Activated CD4-positive, alpha-beta T cell treated with anti-CD3 and anti-CD28 coated beads for 48 hours (primary cell): ENCODE results near the gene ALOXE3.
"Not testable (repeated sequence)": the region's sequence is repeated elsewhere in the genome, so short reads cannot be mapped to it uniquely, and the experiment has no call there.

ENCODE experiments used
- DNase-seq: peaks from one replicate; pipeline ENCODE4 v3.0.0-alpha.2; 2020

Gene ALOXE3

DNA sequence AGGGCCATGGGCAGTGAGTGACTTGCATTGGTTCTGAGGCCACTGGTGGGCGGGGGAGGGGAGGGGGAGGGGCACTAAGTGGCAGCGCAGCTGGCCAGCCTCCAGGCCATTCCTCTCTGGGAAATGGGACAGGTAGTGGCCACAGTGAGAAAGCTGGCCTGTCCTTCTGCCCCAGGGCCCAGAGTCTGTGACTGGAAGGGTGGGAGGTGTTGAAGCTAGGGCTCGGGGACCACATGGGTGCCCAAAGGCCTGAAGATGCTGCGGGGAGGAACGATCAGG, 30.4 kb downstream of the ALOXE3 start:
- no peak for DNase-seq

DNA sequence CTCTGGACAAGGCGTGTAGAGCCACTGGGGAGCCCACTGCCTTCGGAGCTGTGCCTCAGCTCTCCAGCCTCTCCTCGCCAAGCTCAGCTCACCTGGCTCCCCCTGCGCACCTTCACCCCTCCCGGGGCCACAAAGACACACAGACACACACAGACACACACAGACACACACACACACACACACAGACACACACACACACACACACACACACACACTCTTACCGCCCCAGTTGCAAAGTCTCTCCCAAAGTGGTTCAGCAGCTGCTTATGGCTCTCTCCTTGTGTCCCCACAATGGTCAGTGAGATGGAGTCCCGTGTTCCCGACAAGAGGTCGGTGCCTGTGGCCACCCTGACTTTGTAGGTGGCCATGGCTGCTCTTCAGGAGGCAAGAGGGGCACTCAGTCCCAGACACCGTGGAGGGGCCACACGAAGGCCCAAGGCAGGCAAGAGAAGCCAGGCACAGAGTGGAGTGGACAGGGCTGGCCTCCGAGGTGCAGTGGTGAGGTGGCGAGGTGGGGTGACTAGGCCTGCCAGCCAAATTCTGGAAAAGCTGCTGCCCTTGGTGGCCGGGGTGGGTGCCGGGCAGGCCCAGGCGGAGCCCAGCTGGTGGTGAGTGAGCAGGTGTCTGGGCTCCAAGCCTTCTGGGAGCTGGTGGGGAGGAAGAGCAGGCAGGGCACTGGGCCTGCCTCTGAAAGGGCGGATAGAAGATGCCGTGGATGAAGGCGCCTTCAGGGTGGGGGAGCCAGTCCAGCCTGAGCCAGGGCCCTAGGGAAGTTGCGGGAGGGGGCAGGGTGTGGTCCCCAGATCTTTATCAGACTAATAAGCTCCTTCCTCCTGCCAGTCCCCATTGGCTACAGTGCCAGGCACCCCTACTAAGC, 31.0 kb downstream of the ALOXE3 start, which contains the start of gene ALOX12B:
TSS of gene ALOX12B (minus strand) at position 642 of the 877 bp plus-strand sequence. CDS start at position 368, 274 bp downstream.
- DNase-seq: no peak

DNA sequence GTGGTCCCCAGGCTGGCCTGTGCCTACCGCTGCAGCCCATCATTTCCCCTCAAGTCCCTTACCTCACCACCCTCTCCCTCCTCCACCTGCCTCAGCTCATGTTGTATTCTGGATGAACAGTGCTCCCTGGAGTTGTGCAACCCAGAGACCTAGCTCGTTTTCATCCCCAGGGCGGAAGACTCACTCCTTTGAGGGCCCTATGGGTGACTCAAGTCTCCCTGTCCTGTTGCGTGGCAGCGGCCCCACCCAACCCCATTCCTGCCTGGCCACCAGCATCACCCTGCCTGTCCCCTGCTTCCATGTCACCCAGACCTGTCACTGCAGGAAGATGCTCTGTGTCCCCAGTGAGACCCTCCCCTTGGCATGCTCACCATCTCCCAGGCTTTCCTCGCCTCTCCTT, 34.1 kb downstream of the ALOXE3 start:
- no peak for DNase-seq

DNA sequence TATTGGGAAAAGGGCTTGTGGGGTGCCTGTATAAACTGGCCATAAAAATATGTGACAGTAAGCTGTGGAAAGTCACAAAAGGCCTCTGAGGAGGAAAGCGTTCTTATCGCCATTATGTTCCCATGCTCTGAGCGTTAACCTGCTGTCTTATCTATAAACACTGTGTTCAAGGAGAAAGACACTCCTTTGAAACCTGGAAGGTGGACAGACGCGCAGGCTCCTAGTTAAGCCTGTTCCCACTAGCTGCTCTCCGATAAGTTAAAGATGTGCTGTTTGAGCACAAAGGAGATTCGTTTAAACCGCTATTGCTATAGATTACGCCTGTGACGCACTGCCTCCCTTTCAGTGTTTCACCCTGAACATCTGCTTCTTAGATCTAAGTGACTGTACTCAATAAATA, 36.0 kb downstream of the ALOXE3 start:
- DNase-seq: no peak

DNA sequence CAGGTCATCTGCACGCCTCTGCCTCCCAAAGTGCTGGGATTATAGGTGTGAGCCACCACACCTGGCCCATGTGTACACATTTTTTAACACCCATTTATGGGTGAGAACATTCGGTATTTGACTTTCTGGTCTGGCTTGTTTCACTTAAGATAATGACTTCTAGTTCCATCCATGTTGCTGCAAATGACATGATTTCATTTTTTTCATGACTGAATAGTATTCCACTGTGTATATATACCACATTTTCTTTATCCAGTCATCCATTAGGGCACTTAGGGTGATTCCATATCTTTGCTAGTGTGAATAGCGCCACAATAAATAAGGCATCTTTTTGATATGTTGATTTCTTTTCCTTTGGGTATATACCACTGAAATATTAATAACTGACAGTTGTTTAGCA, 36.4 kb downstream of the ALOXE3 start:
- DNase-seq: no peak

DNA sequence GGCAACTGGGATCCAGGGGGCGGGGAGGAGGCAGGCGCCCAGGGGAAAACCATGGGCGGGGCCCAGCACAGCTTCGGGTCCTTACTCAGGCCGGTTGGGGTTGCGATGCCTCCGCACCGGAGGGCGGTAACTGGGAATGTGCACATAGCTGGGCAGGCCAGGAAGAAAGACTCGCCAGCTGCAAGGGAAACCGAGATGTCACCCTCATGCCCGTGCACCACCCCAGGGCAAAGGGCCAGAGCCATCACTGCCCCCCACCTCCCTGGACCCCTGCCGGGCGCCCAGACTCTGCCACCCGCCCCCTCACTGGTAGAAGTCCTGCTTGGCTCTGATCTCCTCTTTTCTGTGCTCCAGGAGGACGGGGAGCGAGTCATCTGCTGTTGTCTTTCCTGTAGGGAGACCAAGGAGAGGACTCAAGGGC, 37.5 kb downstream of the ALOXE3 start:
- no peak for DNase-seq

DNA sequence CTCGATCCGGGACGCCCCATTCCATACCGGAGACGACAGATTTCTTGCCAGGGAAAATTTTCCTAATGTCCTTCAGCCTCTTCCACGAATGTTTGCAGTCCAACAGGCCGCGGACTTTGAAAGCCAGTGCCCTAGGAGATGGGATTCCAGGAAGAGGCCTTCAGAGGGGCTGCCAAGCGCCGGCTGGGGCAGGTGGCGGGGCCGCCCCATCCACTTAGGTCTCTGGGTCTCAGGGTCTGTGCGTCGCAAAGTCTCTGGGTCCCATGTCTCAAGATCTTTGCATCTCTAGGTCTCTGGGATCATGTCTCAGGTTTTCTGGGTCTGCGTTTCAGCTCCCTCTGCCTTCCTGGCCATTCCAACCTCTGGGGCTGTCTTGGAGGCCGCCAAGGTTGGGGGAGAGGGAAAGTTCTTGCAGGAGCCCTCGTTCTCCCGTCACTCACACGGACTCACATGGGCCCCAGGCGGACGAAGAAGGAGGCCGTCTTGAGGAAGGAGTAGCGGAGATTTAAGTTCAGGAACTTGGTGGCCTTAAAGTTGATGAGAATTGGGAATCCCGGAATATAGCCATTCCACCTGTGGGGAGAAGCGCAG, 38.0 kb downstream of the ALOXE3 start:
- DNase-seq: no peak

DNA sequence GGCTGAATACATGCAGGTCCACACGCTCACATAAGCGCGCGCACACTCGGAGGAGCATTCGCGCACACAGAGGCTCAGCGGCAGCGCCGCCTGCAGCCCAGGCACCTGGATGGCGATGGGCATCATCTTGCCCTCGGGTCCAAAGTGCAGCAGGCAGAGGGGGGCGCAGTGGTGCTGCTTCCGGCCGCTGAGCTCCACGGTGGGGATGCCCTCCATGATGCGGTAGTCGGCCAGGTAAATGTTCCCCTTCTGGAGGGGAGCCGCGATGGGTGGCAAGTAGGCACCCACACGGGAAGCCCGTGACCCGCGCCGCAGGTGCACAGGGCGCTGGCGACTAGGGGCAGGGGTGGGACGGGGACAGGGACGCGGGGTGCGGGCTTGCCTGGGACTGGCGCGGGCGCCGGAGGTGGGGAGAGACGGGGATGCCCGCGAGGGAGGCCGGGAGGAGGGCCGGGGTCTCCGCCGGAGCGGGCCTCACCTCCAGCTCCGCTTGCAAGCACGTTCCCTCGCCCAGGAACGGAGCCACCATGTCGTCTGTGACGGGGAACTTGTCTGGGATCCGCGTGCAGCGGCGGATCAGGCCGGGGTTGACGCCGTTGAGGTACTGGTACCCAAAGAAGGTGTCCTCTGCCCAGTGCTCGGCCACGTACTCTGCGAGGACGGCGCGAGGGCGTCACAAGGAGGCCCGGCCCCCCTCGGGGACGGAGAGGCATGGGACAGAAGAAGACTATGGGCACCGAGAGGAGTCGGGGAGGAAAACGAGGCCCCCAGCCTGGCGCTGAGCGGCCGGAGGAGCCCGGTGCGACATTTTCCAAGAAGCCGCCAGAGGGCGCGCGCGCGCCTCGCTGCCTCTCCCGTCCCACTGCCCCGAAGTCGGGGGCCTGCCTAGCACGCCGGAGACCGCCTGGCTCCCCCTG, 38.8 kb downstream of the ALOXE3 start:
- DNase-seq: peak; percentile 87

DNA sequence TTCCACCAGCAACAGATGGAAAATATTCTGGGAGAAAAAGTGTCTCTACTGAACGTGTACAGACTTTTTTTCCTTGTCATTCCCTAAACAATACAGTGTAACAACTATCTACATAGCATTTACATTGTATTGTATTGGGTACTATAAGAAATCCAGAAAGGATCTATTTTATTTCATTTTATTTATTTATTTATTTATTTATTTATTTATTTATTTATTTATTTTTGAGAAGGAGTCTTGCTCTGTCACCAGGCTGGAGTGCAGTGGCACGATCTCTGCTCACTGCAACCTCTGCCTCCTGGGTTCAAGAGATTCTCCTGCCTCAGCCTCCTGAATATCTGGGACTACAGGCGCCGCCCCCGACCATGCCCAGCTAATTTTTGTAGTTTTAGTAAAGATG, 40.4 kb downstream of the ALOXE3 start:
- DNase-seq: not testable (repeated sequence)

DNA sequence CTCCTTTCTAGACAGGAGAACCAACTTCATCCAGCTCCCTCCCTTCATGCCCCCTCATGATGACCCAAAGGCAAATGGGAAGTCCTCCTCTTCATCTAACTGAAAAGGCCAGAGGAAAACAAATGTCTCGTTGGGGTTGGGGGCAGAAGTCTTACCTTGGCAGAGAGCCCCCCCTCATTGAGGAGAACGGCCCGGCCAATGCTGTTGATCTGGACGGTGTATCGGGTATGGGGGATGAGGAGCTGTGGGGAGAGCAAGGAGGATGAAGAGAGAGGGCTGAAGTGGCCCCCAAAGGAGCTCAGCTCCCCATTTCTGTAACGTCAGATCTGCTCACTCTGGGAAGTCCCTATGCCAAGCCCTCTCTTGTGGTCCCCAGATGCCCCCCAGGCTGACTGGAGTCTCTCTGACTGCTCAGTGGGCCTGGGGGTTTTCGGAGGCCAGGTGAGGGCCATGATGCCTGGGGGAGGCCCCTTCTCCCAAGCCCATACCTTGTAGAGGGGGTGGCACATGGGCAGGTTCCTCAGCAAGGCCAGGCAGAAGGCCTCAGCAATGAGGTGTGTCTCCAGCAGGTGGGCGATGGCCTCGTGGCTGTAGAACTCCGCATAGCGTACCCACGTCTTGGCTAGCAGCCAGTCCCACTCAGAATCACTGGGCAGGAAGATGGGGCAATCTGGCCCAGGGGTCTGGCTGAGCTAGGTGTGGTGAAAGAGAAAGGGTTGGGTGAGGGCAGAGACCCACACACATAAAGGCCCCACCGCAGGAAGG, 41.6 kb downstream of the ALOXE3 start:
- DNase-seq: no peak

DNA sequence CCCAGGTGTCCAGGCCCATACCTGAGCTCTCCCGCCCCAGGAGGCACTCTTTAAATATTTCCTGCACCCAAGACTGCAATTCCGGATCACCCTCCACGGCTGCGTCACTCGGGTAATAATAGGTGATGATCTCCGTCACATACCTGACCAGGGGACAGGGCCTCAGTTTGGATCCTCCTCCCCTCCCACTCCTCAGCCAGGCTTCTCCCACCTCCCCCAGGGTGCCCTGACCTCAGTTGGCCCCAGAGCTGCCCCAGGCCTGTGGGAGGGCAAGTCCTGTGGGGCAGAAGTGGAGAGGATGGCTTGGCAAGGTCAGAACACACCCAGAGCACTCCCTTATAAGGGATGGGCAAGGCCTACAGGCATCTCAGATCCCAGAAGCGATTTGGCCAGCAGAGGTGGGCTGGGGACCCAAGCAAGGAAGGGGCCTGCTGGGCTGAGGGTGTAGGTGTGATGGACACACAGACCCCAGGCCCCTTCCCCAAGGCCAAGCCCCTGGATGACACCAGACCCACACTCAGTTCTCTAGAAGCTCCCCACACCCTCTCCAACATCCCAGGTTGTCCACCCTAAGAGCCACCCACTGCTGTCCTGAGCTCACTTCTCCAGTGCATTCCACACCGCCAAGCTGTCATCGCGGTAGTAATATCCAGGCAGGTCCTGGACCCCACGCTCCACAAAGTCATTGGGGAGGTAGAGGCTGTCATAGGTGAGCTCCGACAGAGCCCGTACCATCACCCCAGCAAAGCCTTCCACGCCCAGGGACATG, 42.6 kb downstream of the ALOXE3 start:
- no peak for DNase-seq

DNA sequence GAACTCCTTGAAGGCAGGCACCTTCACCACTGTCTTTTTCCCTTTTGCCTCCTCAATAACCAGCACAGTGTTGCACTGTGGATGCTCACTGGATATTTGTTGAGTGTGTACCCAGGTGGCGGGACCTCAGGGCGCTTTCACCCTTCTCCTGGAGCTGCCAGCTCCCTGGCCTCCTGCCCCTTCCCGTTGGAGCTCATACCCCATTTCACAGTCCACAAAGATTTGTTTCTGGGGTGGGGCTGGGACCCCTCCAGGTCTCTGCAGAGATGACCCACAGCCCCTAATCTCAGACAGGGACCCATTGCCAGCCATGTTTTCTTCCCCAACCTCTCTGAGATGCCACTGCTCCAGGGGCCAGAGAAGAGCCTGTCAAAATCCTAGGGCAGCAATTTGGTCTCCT, 43.2 kb downstream of the ALOXE3 start:
- DNase-seq: no peak

DNA sequence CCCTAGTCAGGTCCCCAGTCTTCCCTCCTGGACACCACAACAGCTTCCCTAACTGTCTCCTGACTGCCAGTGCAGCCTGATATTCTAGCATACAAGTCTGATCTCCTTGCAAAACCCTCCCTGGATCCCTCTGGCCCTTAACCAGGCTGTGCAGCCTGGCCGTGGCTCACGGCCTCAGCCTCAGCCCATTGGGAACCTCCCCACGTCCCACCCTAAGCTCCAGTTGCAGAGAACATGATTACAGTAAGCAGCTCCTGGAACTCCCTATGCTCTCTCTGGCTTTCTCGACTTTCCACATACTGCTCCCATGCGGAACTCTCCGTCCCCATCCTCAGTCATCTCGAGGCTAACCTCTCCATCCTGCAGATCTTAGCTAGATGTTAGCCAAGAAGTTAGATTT, 43.8 kb downstream of the ALOXE3 start:
- DNase-seq: no peak

DNA sequence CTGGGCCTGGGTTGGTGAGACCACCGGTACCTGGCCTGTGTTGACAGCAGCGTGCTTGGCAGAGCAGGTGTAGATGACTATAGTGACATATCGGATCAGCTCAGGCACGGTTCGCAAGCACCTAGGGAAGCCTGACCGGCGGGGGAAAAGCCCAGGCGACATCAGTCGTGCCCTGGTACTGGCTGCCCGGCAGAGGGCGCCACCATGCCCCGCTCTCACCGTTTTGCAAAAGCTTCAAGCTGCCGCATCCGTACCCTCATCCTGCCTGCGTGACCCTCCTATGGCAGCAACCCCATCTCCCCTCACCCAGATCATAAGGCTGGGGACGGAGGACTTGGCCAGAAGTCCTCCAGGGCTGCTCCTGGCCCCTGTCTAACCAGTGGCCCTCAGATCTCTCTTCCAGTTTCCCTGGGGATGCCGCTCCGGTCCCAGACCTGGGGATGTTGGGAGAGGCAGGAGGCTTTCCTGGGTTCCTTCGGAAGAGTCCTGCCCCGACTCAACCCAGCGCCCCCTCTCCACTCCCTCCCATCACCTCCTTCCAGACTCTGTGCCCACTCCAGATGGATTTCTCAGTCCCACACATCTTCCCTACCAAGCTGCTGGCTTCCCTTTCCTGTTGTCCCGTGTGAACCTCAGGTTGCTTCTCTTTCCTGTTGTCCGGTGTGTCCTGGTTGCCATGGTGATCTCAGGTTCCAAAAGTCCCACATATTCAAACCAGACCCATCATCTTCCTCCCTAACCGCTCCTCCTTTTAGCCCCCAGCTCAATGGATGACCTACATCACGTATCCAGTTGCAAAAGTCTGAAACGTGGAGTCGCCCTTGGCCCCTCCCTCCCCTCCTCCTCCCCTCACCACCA, 44.5 kb downstream of the ALOXE3 start:
- DNase-seq: peak; percentile 91

DNA sequence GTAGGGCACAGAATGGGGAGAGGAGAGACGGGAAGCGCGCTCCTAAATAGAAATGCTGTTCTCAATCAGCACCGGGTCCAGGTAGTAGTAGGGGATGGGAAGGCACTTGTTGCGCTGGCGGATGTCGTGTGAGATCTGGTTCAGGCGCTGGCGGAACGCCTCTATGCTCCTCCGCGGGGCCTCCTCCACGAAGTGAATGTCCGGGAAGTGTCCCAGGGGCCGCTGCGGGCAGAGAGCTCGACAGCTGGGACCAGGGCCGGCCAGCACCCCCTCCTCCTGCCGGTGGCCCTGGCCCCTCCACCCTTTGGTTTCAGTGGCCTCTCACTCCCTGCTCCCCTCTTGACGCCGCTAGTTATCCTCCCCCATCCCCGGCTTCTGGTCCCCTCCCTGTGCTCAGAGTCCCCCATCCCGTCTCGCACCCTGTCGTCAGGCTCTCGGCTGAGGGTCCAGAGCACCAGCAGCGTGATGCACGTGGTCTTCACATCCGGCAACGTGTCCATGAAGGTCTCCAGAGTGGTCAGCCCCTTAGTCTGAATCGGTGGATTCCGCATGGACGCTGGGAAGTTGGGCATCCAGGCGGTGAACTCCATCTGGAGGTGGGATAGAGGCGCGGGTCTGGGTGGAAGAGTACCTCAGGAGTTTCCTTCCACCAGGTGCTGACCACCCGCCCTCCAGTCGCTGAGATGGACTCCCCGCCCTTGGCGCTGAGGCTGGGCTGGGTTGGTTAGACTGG, 45.4 kb downstream of the ALOXE3 start:
- DNase-seq: peak; percentile 46

DNA sequence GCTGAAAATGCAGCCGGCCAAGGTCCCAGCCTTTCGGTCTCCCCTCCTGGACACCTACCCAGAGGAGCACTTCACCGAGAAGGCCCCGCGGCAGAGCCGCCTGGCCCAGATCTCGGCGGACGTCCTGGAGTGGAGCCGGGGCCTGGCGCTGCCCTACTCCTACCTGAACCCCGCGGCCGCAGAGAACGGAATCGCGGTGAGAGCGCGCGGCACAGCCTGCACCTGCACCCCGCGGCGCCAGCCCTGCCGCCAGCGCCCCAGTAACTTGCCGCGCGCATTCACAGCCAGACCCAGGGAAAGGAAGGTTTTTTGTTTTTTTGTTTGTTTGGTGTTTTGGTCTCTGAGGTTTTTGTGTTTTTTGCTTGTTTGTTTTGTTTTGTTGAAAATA, 46.0 kb downstream of the ALOXE3 start:
- no peak for DNase-seq

DNA sequence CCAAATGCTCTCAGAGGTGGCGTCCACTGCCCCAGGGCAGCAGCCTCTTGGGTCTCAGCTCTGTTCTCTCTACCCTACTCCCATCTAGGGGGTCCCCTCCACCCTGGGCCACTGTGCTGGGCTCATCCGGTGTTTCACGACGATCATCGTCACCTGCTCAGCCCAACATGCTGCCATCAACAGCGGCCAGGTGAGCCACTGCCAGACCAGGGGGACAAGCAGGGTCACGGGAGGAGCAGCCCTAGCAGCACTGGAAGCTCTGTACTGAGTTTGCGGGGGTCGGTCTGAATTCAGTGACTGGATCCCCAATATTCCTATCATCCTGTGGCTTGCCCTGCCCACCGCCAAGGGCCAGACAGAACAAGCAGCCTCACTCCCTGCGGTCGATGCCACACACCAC, 46.8 kb downstream of the ALOXE3 start:
- no peak for DNase-seq

DNA sequence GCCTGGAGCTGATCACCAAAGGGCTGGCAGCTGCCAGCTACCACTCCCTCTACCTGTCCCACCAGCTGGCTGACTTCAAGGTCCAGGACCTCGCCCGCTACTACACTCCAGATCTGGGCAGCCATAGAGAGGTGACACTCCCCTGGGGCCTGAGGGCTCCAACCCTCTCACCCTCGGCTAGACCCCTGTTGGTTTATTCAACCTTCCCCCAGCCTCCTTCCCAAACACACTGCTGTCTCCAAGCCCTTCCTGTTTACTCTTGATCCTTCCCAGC, 48.8 kb downstream of the ALOXE3 start:
- DNase-seq: no peak

DNA sequence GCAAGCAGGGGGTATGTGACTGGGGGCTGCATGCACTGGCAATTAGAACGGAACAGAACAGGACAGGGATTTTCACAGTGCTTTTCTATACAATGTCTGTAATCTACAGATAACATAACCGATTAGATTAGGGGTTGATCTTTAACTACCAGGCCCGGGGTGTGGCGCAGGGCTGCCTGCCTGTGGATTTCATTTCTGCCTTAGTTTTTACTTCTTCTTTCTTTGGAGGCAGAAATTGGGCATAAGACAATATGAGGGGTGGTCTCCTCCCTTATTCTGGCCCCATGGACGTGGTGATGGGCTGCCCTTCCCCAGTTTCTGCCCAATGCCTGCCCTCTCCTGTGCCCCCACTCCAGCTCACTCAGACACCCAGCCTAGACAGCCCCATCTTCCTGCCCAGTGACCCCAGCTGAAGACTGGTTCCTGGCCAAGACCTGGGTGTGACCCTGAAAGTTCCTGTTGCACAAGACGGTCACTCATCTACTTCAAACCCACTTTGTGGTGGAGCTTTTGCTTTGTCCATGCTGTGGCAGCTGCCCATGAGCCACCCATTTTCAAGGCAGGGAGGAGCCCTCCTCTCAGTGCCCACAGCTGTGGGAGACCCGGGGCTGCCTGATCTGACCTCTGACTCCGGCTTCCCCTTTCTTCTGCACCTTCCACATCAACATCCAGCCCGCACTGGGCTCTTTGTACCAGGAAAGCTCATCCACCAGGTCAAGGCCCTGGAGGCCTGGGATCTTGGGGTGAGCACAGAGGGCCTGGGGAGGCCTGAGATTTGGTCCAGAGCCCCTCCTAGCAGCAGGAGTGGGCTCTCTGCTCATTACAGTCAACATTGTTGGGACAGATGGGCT, 49.4 kb downstream of the ALOXE3 start:
- DNase-seq: no peak

DNA sequence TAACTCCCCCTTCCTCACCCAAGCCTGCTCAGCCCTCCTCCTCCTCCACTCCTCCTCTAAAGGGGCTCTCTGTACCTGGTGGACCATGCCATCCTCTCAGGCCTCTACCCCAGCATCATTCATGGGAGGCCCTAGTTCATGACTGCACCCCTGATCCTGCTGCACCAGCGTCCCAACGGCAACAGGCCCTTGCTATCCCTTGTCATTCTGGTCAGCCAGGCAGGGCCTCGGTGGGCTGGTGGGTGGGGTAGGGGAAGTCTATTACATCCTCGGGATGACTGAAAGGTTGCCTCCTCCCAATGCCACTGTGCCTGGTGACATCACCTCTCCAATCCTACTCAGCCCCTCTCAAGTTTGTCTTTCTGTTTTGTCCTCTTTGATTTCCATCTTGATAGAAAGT, 50.5 kb downstream of the ALOXE3 start:
- DNase-seq: no peak
